ENCODE data around the gene AGAP6.
"Not testable (repeated sequence)": the region's sequence is repeated elsewhere in the genome, so short reads cannot be mapped to it uniquely, and the experiment has no call there.

GRCh38 chr10:49988376-49988775, at the start of gene AGAP6:
- TF ChIP-seq EZH2 (IDR thresholded peaks at IDR 0.05; ENCODE audit: borderline replicate concordance, low read length): not testable (repeated sequence)
- TF ChIP-seq, protein P1, sequence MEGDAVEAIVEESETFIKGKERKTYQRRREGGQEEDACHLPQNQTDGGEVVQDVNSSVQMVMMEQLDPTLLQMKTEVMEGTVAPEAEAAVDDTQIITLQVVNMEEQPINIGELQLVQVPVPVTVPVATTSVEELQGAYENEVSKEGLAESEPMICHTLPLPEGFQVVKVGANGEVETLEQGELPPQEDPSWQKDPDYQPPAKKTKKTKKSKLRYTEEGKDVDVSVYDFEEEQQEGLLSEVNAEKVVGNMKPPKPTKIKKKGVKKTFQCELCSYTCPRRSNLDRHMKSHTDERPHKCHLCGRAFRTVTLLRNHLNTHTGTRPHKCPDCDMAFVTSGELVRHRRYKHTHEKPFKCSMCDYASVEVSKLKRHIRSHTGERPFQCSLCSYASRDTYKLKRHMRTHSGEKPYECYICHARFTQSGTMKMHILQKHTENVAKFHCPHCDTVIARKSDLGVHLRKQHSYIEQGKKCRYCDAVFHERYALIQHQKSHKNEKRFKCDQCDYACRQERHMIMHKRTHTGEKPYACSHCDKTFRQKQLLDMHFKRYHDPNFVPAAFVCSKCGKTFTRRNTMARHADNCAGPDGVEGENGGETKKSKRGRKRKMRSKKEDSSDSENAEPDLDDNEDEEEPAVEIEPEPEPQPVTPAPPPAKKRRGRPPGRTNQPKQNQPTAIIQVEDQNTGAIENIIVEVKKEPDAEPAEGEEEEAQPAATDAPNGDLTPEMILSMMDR (IDR thresholded peaks at IDR 0.05; ENCODE audit: low read length): not testable (repeated sequence)

Measured in OCI-LY1 (cell line).